PFSK-1 (cell line): Measurements from ENCODE around the gene WDR13.

Experiments used
- FOXP2 ChIP-seq: optimal IDR thresholded peaks from 2 replicates; pipeline ENCODE3; 2011; ENCODE audit warnings: borderline replicate concordance, control low read depth, inconsistent platforms; ENCODE audit not compliant: insufficient read depth; ENCODE audit errors: extremely low read length, extremely low read depth
- POLR2AphosphoS5 ChIP-seq: IDR thresholded peaks from 2 replicates; pipeline ENCODE4 v1.6.1; 2012; ENCODE audit warnings: low read depth, mild to moderate bottlenecking, control low read depth, low read length, moderate library complexity
- SIN3A ChIP-seq: IDR thresholded peaks from 2 replicates; pipeline ENCODE4 v1.6.1; 2012; ENCODE audit warnings: mild to moderate bottlenecking, low read length, moderate library complexity, borderline replicate concordance; ENCODE audit not compliant: insufficient read depth
- TAF1 ChIP-seq: IDR thresholded peaks from 2 replicates; pipeline ENCODE4 v1.6.1; 2012; ENCODE audit warnings: low read length, control low read depth, borderline replicate concordance; ENCODE audit not compliant: insufficient read depth
- TF ChIP-seq, protein P1 (sequence below), 2 experiments: IDR thresholded peaks; 2 replicates each; pipeline versions ENCODE4 v1.6.1 to v1.8.0; 2011 to 2012; ENCODE audit warnings: low read depth in 2 of 2, low read length in 2 of 2, control low read depth in 1 of 2, inconsistent platforms in 1 of 2, mild to moderate bottlenecking in 1 of 2, moderate library complexity in 1 of 2; ENCODE audit not compliant: insufficient read depth in 1 of 2

The WDR13 gene

DNA sequence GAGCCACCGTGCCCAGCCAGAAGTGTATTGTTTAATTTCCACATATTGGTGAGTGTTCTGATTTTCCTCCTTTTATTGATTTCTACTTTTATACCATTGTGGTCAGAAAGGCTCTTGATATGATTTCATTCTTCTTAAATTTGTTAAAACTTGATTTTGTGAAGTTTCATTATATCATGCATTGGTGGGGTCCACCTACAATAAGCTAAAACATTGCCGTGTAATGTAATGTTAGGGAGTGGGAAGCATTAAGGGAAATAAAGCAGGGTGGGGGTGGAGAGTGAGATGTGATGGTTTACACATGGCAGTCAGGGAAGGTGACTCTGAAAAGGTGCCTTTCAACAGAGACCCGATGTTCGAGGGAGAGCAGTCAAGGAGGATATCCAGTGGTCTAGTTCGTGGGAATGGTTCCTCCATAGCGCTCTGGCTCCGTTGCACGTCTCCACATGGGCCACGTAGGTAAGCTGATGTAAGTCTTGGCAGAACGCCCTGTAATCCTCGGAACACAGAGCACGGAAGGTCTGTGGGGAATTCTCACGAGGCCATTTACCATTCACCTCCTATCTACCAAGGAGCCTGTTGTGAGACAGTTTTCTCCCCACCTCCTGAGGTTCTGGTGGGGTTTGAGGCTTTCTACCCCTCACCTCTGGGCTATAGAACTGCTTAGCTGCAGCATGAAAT is 7.7 kb upstream of the WDR13 start:
- TF ChIP-seq FOXP2 (no peak), SIN3A (no peak), TAF1 (no peak), POLR2AphosphoS5 (no peak)
- TF ChIP-seq, protein P1, sequence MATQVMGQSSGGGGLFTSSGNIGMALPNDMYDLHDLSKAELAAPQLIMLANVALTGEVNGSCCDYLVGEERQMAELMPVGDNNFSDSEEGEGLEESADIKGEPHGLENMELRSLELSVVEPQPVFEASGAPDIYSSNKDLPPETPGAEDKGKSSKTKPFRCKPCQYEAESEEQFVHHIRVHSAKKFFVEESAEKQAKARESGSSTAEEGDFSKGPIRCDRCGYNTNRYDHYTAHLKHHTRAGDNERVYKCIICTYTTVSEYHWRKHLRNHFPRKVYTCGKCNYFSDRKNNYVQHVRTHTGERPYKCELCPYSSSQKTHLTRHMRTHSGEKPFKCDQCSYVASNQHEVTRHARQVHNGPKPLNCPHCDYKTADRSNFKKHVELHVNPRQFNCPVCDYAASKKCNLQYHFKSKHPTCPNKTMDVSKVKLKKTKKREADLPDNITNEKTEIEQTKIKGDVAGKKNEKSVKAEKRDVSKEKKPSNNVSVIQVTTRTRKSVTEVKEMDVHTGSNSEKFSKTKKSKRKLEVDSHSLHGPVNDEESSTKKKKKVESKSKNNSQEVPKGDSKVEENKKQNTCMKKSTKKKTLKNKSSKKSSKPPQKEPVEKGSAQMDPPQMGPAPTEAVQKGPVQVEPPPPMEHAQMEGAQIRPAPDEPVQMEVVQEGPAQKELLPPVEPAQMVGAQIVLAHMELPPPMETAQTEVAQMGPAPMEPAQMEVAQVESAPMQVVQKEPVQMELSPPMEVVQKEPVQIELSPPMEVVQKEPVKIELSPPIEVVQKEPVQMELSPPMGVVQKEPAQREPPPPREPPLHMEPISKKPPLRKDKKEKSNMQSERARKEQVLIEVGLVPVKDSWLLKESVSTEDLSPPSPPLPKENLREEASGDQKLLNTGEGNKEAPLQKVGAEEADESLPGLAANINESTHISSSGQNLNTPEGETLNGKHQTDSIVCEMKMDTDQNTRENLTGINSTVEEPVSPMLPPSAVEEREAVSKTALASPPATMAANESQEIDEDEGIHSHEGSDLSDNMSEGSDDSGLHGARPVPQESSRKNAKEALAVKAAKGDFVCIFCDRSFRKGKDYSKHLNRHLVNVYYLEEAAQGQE (IDR thresholded peaks at IDR 0.05; ENCODE audit: insufficient read depth in 1 of 2, low read depth in 2 of 2, low read length in 2 of 2) = no peak

DNA sequence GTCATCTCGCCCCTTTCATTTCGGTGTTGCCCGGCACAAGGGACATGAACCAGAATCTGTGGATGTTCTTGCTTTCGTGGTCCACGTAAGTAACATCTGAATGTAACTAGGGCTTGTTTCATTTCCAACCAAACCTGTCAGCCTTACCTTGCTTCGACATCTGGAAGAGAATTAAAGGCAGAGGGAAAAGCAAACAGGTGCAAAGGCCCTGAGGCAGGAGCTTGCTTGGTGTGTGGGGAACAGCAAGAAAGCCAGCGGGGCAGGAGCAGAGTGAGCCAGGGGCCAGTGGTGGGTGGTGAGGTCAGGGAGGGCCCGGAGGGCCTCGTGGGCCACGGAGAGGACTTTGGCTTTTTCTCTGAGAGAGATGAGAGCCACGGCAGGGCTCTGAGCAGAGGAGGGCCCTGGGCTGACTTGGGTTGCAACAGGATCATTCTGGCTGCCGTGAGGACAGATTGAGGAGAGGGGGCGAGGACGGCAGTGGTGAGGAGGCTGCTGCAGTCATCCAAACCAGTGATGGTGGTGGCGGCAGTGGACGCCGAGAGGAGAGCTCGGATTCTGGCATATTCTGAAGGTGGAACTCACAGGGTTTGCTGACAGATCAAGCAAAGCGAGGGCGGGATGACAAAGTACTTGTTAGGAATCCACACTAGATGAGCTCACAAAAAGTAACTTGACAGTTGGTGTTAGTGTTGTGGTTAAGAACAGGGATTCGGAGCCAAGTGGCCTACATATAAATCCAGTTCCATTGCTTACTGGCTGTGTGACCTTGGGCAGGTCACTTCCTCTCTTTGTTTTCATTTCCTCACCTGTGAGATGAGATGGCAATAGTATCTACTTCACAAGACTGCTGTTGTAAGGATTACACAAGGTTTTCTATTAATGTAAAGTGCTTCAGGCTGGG is 6.8 kb upstream of the WDR13 start:
- TF ChIP-seq TAF1 = no peak

DNA sequence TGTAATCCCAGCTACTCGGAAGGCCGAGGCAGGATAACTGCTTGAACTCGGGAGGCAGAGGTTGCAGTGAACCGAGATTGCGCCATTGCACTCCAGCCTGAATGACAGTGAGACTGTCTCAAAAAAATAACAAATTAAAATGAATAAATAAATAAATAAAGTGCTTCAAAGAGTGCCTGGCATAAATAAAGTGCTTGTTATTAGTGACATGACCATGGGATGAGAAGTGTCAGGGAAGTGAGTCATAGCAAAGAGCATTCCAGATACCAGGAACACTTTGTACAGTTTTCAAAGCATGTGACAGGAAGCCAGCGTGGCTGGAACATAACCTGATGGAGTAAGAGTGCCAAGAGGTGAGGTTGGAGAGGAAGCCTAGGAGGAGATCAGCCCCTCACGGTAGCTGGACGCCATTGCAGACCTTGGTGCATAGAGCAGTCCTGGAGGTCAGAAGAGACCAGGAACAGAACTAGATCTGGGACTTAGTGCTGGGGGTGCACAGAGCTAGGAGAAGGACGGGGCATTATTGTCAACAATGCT is 6.0 kb upstream of the WDR13 start:
- TF ChIP-seq POLR2AphosphoS5 = no peak

DNA sequence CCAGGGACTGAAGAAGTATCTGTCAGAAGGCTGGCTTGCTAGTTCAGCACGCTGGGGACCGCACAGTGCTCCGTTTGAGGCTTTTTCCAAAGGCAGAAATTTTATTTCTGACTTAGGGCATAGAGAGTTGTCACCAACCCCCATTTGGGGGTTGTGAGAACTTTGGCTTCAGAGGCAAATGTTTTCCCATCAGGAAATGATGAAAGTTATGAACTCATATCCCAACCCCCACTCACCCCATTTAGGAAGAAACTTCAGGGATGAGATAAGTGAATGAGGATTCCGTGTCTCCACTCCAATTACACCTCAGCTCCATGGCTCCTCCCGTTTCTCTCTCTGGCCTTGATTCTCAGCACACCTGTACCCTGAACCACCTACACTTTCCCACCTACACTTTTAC is 4.3 kb upstream of the WDR13 start:
- TF ChIP-seq FOXP2 = no peak
- no peak for TF ChIP-seq TAF1
- TF ChIP-seq, protein P1 (IDR thresholded peaks at IDR 0.05; ENCODE audit: insufficient read depth in 1 of 2, low read depth in 2 of 2, low read length in 2 of 2) = no peak
- no peak for TF ChIP-seq POLR2AphosphoS5
- no peak for TF ChIP-seq SIN3A

DNA sequence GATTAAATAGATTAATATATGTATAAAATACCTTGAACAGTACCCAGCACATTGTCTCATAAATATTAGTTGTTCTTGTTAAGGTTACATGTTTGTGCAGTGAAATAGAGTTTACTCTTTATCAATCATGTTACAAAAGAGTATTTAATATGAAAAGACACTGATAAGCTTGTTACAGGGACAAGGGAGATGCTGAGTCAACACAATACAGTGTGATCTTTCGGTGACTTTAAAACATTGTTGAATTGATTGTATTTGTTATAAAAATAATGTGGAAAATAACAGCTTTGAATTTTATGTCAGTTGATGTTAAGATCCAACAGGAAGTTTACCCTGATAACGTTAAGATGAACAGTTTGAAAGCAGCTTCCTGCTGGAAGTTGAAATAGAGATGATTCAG is 1.4 kb upstream of the WDR13 start:
- no peak for TF ChIP-seq TAF1
- TF ChIP-seq SIN3A = no peak
- TF ChIP-seq, protein P1 (IDR thresholded peaks at IDR 0.05; ENCODE audit: insufficient read depth in 1 of 2, low read depth in 2 of 2, low read length in 2 of 2) = no peak
- TF ChIP-seq FOXP2 = no peak
- TF ChIP-seq POLR2AphosphoS5 = no peak

DNA sequence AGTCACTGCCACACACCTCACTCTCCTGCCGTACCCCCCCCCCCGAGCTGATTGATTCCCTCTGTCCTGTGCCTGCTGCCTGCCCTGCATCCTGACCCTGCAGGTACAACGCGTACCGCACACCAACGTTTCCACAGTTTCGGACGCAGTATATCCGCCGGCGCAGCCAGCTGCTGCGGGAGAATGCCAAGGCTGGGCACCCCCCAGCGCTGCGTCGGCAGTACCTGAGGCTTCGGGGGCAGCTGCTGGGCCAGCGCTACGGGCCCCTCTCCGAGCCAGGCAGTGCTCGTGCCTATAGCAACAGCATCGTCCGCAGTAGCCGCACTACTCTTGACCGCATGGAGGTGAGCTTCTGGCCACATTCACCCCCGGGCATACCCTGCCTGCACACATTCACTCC is 1.3 kb downstream of the WDR13 start:
- TF ChIP-seq POLR2AphosphoS5 (no peak), TAF1 (no peak), FOXP2 (no peak), SIN3A (no peak)
- TF ChIP-seq, protein P1 (IDR thresholded peaks at IDR 0.05; ENCODE audit: insufficient read depth in 1 of 2, low read depth in 2 of 2, low read length in 2 of 2) = no peak
